ENCODE measurements around the gene PRR19. TPM values are rescaled to one million over a fixed set of nuclear protein-coding genes. Genes with fewer than 3 reads are reported as not detected.

The PRR19 gene
- total RNA-seq, 1 donor from 2014 or later: 2.0 TPM

- Mint-ChIP-seq H3K36me3 (ENCODE audit: unreplicated experiment) (no peaks in the 10 kb centered on the region), H3K4me3 (ENCODE audit: unreplicated experiment) (peak overlapping the region; percentile 63), H3K4me1 (ENCODE audit: unreplicated experiment) (peaks cover 11% of the 10 kb centered on the region), H3K9me3 (ENCODE audit: unreplicated experiment) (no peaks in the 10 kb centered on the region), H3K27me3 (ENCODE audit: unreplicated experiment) (peaks cover 13% of the 10 kb centered on the region), H3K27ac (ENCODE audit: unreplicated experiment) (no peak overlapping the region)
- TF ChIP-seq, protein P1, sequence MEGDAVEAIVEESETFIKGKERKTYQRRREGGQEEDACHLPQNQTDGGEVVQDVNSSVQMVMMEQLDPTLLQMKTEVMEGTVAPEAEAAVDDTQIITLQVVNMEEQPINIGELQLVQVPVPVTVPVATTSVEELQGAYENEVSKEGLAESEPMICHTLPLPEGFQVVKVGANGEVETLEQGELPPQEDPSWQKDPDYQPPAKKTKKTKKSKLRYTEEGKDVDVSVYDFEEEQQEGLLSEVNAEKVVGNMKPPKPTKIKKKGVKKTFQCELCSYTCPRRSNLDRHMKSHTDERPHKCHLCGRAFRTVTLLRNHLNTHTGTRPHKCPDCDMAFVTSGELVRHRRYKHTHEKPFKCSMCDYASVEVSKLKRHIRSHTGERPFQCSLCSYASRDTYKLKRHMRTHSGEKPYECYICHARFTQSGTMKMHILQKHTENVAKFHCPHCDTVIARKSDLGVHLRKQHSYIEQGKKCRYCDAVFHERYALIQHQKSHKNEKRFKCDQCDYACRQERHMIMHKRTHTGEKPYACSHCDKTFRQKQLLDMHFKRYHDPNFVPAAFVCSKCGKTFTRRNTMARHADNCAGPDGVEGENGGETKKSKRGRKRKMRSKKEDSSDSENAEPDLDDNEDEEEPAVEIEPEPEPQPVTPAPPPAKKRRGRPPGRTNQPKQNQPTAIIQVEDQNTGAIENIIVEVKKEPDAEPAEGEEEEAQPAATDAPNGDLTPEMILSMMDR (IDR thresholded peaks at IDR 0.05): no peak
- no peak for DNase-seq (ENCODE audit: extremely low spot score, unreplicated experiment)
Observed at GRCh38 chr19:42313840-42314755, 12.2 kb downstream of the PRR19 start.

- DNase-seq (ENCODE audit: extremely low spot score, unreplicated experiment): no peak
- TF ChIP-seq, protein P1 (IDR thresholded peaks at IDR 0.05): no peak
- Mint-ChIP-seq H3K36me3 (ENCODE audit: unreplicated experiment) (no peaks in the 10 kb centered on the region), H3K27ac (ENCODE audit: unreplicated experiment) (no peak overlapping the region), H3K4me3 (ENCODE audit: unreplicated experiment) (no peak overlapping the region), H3K9me3 (ENCODE audit: unreplicated experiment) (no peaks in the 10 kb centered on the region), H3K4me1 (ENCODE audit: unreplicated experiment) (peaks cover 11% of the 10 kb centered on the region), H3K27me3 (ENCODE audit: unreplicated experiment) (peaks cover 13% of the 10 kb centered on the region)
Observed at GRCh38 chr19:42315024-42315423, 13.1 kb downstream of the PRR19 start.

DNA sequence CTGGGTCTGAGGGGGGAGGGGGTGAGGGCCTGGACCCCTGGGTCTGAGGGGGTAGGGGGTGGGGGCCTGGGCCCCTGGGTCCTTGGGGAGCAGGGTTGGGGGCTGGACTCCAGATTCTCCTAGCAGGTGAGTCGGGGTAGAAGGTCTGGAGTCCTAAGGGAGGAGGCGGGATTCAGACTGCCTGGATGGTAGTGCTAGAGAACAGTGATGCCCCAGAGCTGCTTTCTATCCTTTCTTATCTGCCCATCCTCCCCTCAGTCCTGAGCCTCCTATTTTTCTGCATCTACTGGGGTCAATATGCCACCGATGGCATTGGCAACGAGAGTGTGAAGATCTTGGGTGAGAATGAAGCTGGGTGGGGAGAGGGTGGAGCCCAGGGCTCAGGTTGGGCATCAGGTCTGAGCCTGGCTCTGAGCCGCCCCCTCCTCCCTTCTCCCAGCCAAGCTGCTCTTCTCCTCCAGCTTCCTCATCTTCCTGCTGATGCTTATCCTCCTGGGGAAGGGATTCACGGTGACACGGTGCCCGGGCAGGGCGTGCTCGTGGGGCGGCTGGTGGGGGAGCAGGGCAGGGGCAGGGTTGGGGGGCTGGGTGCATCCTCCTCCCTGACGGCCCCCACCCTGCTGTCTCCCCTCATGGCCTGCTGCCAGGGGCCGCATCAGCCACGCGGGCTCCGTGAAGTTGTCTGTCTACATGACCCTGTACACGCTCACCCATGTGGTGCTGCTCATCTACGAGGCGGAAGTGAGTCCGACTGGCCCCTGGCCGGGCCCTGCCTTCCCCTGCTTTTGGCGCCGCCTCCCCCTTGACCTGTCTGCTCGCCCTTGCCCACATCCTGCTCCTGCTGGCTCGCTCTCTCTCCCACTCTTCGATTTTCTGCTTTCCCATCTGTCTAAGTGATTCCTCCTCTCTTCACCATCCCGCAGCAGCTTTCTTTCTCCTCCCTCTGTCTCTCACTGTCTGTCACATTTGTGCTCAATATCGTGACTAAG lies 14.6 kb downstream of the PRR19 start:
- Mint-ChIP-seq H3K4me3 (ENCODE audit: unreplicated experiment) (no peak overlapping the region), H3K27me3 (ENCODE audit: unreplicated experiment) (peaks cover 21% of the 10 kb centered on the region), H3K36me3 (ENCODE audit: unreplicated experiment) (no peaks in the 10 kb centered on the region), H3K9me3 (ENCODE audit: unreplicated experiment) (no peaks in the 10 kb centered on the region), H3K27ac (ENCODE audit: unreplicated experiment) (no peak overlapping the region), H3K4me1 (ENCODE audit: unreplicated experiment) (peaks cover 11% of the 10 kb centered on the region)
- TF ChIP-seq, protein P1 (IDR thresholded peaks at IDR 0.05): no peak
- no peak for DNase-seq (ENCODE audit: extremely low spot score, unreplicated experiment)

DNA sequence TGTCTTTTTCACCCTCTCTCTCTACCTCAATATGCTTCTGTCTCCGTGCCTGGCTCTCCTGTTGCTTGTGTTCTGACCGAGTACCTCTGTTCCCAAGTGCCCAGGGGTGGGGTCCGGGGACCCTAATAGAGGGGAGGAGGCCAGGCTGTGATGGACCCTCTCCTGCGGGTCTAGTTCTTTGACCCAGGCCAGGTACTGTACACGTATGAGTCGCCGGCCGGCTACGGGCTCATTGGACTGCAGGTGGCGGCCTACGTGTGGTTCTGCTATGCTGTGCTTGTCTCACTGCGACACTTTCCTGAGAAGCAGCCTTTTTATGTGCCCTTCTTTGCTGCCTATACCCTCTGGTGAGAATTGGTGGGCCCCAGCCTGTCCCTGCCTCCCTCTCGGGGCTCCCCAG lies 15.6 kb downstream of the PRR19 start:
- H3K9me3 Mint-ChIP-seq (ENCODE audit: unreplicated experiment): no peaks in the 10 kb centered on the region
- no peak overlapping the region for H3K27ac Mint-ChIP-seq (ENCODE audit: unreplicated experiment)
- H3K36me3 Mint-ChIP-seq (ENCODE audit: unreplicated experiment): no peaks in the 10 kb centered on the region
- TF ChIP-seq, protein P1 (IDR thresholded peaks at IDR 0.05): no peak
- H3K4me3 Mint-ChIP-seq (ENCODE audit: unreplicated experiment): no peak overlapping the region
- H3K27me3 Mint-ChIP-seq (ENCODE audit: unreplicated experiment): peaks cover 25% of the 10 kb centered on the region
- no peak for DNase-seq (ENCODE audit: extremely low spot score, unreplicated experiment)
- peaks cover 11% of the 10 kb centered on the region for H3K4me1 Mint-ChIP-seq (ENCODE audit: unreplicated experiment)

Data from osteocyte (in vitro differentiated cells).